NCI-H748 (cell line): ENCODE results near the gene MRPL41.
"Not testable (repeated sequence)": the region's sequence is repeated elsewhere in the genome, so short reads cannot be mapped to it uniquely, and the experiment has no call there.

ENCODE experiments used
- DNase-seq: peaks from one replicate; lab custom pipeline; 2025; ENCODE audit not compliant: unreplicated experiment; lab: John Stamatoyannopoulos, UW

Gene MRPL41

DNA sequence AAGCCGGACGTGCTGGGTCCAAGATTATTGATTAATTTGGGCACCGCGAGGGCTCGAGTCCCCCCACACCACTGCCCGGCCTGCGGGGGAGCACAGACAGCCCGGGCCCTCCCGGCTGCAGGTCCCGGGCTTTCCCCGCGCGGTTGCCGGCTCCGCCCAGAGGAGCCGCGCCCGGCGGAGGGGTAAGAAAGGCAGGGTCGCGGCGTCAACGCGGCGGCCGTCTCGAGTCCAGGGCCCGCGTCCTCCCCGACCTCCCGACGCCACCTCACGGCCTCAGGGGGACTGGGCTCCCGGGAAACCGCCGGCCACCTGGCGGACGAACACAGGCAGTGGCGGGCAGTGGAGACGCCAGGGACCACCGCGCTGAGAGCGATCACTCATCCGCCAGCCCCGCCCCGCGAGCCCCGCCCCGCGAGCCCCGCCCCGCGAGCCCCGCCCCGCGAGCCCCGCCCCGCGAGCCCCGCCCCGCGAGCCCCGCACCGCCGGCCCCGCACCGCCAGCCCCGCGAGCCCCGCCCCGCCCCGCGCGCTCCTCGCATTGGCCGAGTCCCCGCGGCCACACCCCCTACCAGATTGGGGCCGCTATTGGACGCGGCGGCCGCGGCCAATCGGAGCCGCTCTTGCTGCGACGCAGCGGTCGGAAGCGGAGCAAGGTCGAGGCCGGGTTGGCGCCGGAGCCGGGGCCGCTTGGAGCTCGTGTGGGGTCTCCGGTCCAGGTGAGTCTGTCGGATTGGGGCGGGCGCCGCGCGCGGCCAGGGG is at the start of gene MRPL41:
MRPL41 (plus strand) TSS at position 616 of the 758 bp plus-strand sequence. CDS start 203 bp downstream, outside the sequence.
- peak; percentile 91 for DNase-seq

DNA sequence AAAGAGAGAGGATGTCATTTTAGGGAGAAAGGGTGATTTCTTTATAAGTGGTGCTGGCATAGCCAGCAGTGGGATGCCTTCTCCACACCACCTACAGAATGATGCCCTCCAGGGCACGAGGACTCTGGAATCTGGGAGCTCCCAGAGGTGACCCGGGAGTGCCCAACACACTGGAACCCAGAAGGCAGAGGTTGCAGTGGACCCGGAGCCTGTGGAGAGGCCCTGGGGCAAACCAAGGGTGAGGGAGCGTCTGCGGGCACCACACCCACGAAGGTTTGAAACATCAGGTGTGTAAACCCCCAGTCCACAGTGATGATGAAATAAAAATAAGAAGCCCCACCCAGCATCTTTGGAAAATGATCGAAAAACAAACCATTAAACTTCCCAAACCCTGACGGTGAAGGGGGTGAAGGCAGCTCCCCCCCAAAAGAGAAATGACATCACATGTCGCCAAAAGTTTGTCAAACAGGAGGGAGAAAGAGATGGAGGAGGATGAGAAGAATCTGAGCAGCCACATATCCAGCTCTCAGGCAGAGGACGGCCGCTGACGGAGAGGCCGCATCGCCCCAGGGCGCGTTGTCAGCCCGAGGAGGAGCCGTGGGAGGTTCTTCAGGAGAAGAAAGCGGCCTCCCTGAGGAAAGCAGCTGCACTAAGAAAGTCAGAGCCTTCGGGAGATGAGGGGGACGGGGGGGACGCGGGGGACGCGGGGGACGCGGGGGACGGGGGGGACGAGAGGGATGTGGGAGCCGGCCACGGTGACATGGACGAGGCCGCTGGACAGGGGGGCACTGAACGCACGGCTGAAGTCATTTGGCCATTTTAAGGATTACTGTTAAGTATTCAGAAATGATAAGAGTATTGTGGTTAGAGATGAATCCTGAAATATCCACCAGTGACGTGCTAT is 49.4 kb upstream of the MRPL41 start:
- peak; percentile 56 for DNase-seq

- DNase-seq = peak; percentile 28
These were observed 47.3 kb upstream of the MRPL41 start for GRCh38 chr9:137504432-137504777.

DNA sequence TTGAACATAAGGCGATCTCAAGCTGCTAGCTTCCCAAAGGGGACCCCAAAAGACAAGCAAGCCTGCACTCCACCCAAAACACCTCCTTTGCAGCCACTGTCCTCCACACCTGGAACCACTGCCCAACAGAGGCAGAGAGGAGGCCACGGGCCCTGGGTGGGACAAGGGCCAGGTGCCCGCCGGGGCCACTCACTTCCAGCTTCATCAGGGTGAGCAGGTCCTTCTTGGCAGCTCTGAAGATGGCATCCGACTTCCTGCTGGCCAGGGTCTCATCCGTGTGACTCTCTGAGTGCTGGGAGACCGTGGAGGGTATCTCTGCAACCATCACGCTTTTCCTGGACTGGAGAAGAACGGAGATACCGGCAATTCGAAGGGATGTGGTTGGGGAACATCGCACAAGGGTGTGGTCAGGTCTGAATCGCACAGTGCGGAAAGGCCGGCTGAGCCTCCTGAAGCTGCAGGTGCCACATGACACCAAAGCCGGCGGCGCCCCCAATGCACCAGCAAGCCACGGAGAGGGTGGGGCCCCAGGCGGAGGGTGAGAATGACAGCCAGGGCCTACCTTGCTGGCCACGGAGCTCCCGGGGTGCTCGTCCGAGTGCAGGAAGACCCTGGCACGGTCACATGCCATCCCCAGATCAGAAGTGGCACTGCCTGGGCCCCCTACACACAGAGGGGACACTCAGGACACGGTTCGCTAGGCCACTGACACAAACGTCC is 46.1 kb upstream of the MRPL41 start:
- peak; percentile 36 for DNase-seq

DNA sequence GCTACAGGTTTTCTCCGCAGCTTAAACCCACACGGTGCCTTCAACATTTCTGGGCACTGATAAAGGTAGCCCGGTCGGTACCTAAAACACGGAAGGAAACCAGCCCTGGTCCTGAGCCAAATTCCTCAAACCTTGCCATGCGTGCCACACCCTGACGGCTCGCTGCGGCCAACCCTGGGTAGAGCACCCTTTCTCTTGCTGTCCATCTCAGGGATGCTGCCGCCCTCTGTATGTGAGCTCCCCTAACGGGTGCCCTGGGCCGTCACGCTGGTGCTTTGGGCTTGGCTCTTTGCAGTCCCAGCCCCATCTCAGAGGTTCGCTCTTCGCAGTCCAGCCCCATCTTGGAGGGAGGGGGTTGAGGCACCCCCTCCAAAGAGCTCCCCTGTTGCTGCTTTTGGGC is 45.4 kb upstream of the MRPL41 start:
- no peak for DNase-seq

DNA sequence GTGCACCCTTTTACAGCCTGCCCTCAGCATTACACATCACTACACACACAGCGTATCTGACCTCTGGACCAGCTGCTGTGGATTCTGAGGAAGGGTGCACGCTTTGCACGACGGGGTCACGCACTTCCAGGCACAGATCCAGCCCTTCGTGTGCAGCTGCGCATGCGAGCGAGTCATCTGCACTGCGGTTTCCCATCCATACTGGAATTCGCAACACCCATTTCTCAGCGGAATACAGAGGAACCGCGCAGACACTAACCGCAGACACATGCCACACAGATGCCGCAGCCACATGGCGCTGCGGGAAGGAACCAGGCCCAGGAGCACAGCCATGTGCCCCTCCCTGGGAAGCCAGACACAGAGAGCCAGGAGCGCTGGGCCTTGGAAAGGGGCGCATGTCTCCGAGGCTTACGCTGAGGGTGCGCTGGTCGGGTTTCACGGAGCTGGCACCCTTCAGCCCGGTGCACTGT is 44.9 kb upstream of the MRPL41 start:
- no peak for DNase-seq

GRCh38 chr9:137509198-137509597 is 42.5 kb upstream of the MRPL41 start:
- DNase-seq = no peak

GRCh38 chr9:137511126-137511525 is 40.6 kb upstream of the MRPL41 start:
- DNase-seq = not testable (repeated sequence)

- DNase-seq = no peak
These were observed 39.8 kb upstream of the MRPL41 start for GRCh38 chr9:137511758-137512463.

GRCh38 chr9:137513136-137513535 is 38.5 kb upstream of the MRPL41 start:
- DNase-seq = not testable (repeated sequence)

GRCh38 chr9:137513801-137514570 is 37.7 kb upstream of the MRPL41 start:
- DNase-seq = not testable (repeated sequence)

DNA sequence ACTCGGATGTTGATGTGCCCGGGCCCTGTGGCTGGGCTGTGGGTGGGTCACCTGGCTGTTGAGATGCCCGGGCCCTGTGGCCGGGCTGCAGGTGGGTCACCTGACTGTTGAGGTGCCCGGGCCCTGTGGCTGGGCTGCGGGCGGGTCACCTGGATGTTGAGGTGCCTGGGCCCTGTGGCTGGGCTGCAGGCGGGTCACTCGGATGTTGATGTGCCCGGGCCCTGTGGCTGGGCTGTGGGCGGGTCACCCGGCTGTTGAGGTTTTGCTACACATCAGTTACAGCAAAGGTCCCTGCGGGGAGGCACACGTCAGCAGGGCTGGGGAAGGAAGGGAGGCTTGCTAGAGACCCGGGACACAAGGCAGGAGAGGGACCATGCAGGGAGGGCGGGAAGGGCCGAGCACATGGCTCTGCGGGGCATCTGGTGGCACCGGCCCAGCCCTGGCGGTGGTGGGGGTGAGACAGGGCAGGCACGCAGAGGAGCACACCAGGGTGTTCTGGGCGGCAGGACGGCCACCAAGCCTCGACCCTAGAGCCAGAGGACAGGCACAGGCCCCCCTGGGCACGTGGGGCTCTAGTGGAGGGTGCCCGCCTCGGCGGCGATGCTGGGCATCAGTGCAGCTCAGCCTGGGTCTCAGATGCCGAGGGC is 36.9 kb upstream of the MRPL41 start:
- no peak for DNase-seq

DNA sequence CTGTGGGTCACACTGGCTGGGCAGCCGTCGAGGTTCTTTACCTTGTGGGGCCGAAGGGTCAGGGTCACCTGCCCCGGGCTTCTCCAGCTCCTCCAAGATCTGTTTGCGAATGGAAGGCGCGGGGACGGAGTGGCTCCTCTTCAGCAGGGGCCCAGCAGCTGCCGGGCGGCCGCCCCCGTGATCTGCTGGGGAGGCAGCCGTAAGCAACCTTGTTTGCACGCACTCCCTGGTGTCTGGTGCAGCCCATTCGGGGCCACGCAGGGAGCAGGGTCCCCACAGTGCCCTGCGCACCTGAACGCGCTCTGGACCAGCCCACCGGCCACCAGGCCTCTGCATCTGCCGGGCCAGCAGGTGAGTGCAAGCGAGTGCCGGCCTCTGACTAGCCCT is 36.3 kb upstream of the MRPL41 start:
- no peak for DNase-seq

GRCh38 chr9:137516144-137516917 is 35.3 kb upstream of the MRPL41 start:
- no peak for DNase-seq

GRCh38 chr9:137518661-137519459 is 32.8 kb upstream of the MRPL41 start:
- DNase-seq = not testable (repeated sequence)

DNA sequence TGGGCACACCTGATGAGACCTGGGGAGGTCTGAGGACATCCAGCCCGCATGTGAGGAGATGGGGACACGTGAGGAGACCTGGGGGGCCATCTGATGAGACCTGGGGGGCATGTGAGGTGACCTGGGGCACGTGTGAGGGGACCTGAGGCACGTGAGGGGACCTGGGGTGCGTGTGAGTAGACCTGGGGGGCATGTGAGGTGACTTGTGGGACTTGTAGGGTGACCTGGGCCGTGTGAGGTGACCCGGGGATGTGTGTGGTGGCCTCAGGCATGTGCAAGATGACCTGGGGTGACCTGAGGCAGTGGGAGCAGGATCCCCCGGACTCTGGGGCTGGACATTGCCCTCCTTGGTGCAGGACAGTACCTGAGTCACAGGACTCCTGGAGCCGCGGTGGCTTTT is 32.1 kb upstream of the MRPL41 start:
- no peak for DNase-seq

- no peak for DNase-seq
These were observed 30.9 kb upstream of the MRPL41 start for GRCh38 chr9:137520614-137521404.
